CD14-positive monocyte (primary cell): ENCODE measurements around the gene PARP16. TPM values are rescaled to one million over a fixed set of nuclear protein-coding genes. Genes with fewer than 3 reads are reported as not detected.

ENCODE experiments used
- DNase-seq, 3 donors: peaks; one replicate each; pipeline ENCODE4 v3.0.0-alpha.2; 2011 to 2022
- H2AFZ ChIP-seq: 2 replicates; pipeline ENCODE4 v1.6.0; 2012; ENCODE audit warnings: mild to moderate bottlenecking, low read depth, low read length, inconsistent platforms; ENCODE audit not compliant: insufficient read depth, poor library complexity, severe bottlenecking
- H3K27ac ChIP-seq, 2 donors: 1 replicate in 1 of 2; 2 replicates in 1 of 2; pipeline ENCODE4 v1.5.1; 2012 to 2013; ENCODE audit warnings: low read length in 2 of 2, control low read depth in 1 of 2, inconsistent platforms in 1 of 2, low read depth in 1 of 2, mild to moderate bottlenecking in 1 of 2
- H3K27me3 ChIP-seq, 2 donors: one replicate each; pipeline versions ENCODE4 v1.6.0 to v1.6.1; 2011 to 2013; ENCODE audit warnings: low read length in 2 of 2; ENCODE audit not compliant: control insufficient read depth in 2 of 2, insufficient read depth in 2 of 2
- H3K36me3 ChIP-seq, 2 donors: replicated peaks in 1 of 2; 1 replicate in 1 of 2; 2 replicates in 1 of 2; pipeline versions ENCODE4 v1.5.1 to v1.6.1; 2012 to 2013; ENCODE audit warnings: low read length in 2 of 2, control low read depth in 1 of 2, inconsistent platforms in 1 of 2, mild to moderate bottlenecking in 1 of 2; ENCODE audit not compliant: insufficient read depth in 2 of 2, control insufficient read depth in 1 of 2
- H3K4me1 ChIP-seq, 2 donors: 1 replicate in 1 of 2; 2 replicates in 1 of 2; pipeline versions ENCODE4 v1.5.1 to v1.6.1; 2012 to 2013; ENCODE audit warnings: low read length in 2 of 2, control low read depth in 1 of 2, inconsistent platforms in 1 of 2, mild to moderate bottlenecking in 1 of 2, moderate library complexity in 1 of 2; ENCODE audit not compliant: insufficient read depth in 2 of 2, control insufficient read depth in 1 of 2
- H3K4me2 ChIP-seq: replicated peaks from 2 replicates; pipeline ENCODE3; 2012; ENCODE audit warnings: low read length, moderate library complexity, mild to moderate bottlenecking; ENCODE audit not compliant: poor library complexity, severe bottlenecking; ENCODE audit errors: extremely low read depth
- H3K4me3 ChIP-seq, 3 experiments: fragments of 200-600 bp in 1 of 3; sonication (generic) in 1 of 3; replicated peaks in 1 of 3; 1 replicate in 2 of 3; 2 replicates in 1 of 3; pipeline ENCODE4 v1.5.1; 2011 to 2013; ENCODE audit warnings: low read length in 3 of 3, mild to moderate bottlenecking in 3 of 3, control low read depth in 2 of 3, low read depth in 2 of 3, inconsistent platforms in 1 of 3, moderate library complexity in 1 of 3
- H3K79me2 ChIP-seq: 2 replicates; pipeline ENCODE4 v1.6.0; 2012; ENCODE audit warnings: mild to moderate bottlenecking, control low read depth, inconsistent platforms, low read length, moderate library complexity; ENCODE audit not compliant: insufficient read depth
- H3K9ac ChIP-seq: 2 replicates; pipeline ENCODE4 v1.6.0; 2017; ENCODE audit warnings: low read length, mild to moderate bottlenecking; ENCODE audit not compliant: insufficient read depth, poor library complexity, severe bottlenecking
- H3K9me3 ChIP-seq, 2 donors: replicated peaks in 1 of 2; 1 replicate in 1 of 2; 2 replicates in 1 of 2; pipeline versions ENCODE4 v1.5.1 to v1.6.1; 2012 to 2013; ENCODE audit warnings: low read length in 2 of 2, control low read depth in 1 of 2; ENCODE audit not compliant: control insufficient read depth in 1 of 2, insufficient read depth in 1 of 2
- H4K20me1 ChIP-seq: 2 replicates; pipeline ENCODE4 v1.6.0; 2012; ENCODE audit warnings: mild to moderate bottlenecking, low read length, control low read depth, moderate library complexity; ENCODE audit not compliant: insufficient read depth
- H3K27ac Mint-ChIP-seq, 7 donors: one replicate each; pipeline ENCODE4 v1.8.0; 2020; ENCODE audit warnings: mild to moderate bottlenecking in 7 of 7, mixed read lengths in 7 of 7, moderate library complexity in 6 of 7, inconsistent platforms in 2 of 7
- H3K27me3 Mint-ChIP-seq, 3 donors: one replicate each; pipeline ENCODE4 v1.8.0; 2021 to 2022; ENCODE audit warnings: low read depth in 3 of 3, mild to moderate bottlenecking in 3 of 3, mixed read lengths in 3 of 3, moderate library complexity in 3 of 3, inconsistent platforms in 1 of 3
- H3K36me3 Mint-ChIP-seq, 2 donors: one replicate each; pipeline ENCODE4 v1.8.0; 2020; ENCODE audit warnings: mixed read lengths in 2 of 2, inconsistent platforms in 1 of 2, mild to moderate bottlenecking in 1 of 2
- H3K4me1 Mint-ChIP-seq: one replicate; pipeline ENCODE4 v1.8.0; 2020; ENCODE audit warnings: mild to moderate bottlenecking, mixed read lengths
- H3K4me3 Mint-ChIP-seq, 2 donors: one replicate each; pipeline ENCODE4 v1.8.0; 2020; ENCODE audit warnings: mild to moderate bottlenecking in 2 of 2, mixed read lengths in 2 of 2, moderate library complexity in 1 of 2
- H3K9me3 Mint-ChIP-seq, 7 donors: one replicate each; pipeline ENCODE4 v1.8.0; 2020 to 2022; ENCODE audit warnings: mixed read lengths in 7 of 7, mild to moderate bottlenecking in 6 of 7, moderate library complexity in 6 of 7, inconsistent platforms in 2 of 7
- WGBS: methylation state at CpG from one replicate; pipeline ENCODE4 v1.1.5; 2013; ENCODE audit warnings: missing lambda C conversion rate; ENCODE audit not compliant: insufficient coverage; 5-methylcytosine and 5-hydroxymethylcytosine counted together
- intact Hi-C, 2 donors: fragments of 100-400 bp; cut with micrococcal nuclease; formaldehyde crosslinking; loops; one replicate each; pipeline versions ENCODE4 v1.15.0 to v1.15.1; 2023
- polyA plus RNA-seq, 3 donors: library from polyadenylated mRNA; depleted of rRNA in 1 of 3; unstranded in 2 of 3; stranded (reverse) in 1 of 3; fragments of 300-500 nt in 2 of 3; fragments of >200 nt in 1 of 3; fragmentation: Illumina TruSeq in 2 of 3; gene quantifications; 1 replicate in 2 of 3; 2 replicates in 1 of 3; pipeline ENCODE4 v1.2.3, GENCODE V29; 2012 to 2021
- TF ChIP-seq, protein P1 (sequence below): fragments of 200-600 bp; IDR thresholded peaks from one replicate; pipeline ENCODE4 v1.8.0; 2022; ENCODE audit warnings: antibody characterized with exemption, mild to moderate bottlenecking

The PARP16 gene
- polyA plus RNA-seq, 3 donors, result 4.8 to 6.9 (median 5.7) TPM

DNA sequence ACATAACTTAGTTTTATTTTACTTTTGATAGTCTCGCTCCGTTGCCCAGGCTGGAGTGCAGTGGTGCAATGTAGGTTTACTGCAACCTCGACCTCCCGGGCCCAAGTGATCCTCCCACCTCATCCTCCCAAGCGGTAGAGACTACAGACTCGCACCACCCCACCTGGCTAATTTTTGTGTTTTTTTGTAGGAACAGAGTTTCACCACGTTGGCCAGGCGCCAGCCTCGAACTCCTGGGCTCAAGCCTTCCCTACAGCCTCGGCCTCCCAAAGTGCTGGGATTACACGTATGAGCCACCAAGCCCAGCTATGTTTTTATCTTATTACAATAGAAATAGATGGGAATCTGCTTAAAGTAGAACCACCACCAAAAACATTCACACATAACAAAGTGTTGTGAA lies 12.0 kb upstream of the PARP16 start:
- no CpG with 5 or more reads among the region's 11 CpGs for WGBS
- no peaks in the 10 kb centered on the region for H3K79me2 ChIP-seq
- no peak overlapping the region for H3K9ac ChIP-seq
- H3K27ac ChIP-seq, result no peak overlapping the region
- H3K4me3 Mint-ChIP-seq, result no peak overlapping the region
- no peaks in the 10 kb centered on the region for H3K27me3 ChIP-seq
- H3K4me1 Mint-ChIP-seq, result peaks cover 25% of the 10 kb centered on the region
- H3K4me1 ChIP-seq, result peaks cover 29 to 39% of the 10 kb centered on the region in 2 donors
- H3K36me3 ChIP-seq, result no peaks in the 10 kb centered on the region
- no peaks in the 10 kb centered on the region for H3K36me3 Mint-ChIP-seq
- H4K20me1 ChIP-seq, result no peaks in the 10 kb centered on the region
- peaks cover 0 to 10% (median 0%) of the 10 kb centered on the region in 3 donors for H3K27me3 Mint-ChIP-seq
- H3K27ac Mint-ChIP-seq, result no peak overlapping the region
- H3K9me3 Mint-ChIP-seq, result peaks cover 0 to 4% (median 2%) of the 10 kb centered on the region in 7 donors
- no peak overlapping the region for H2AFZ ChIP-seq
- no peak overlapping the region for H3K4me3 ChIP-seq
- H3K9me3 ChIP-seq, result no peaks in the 10 kb centered on the region
- DNase-seq, result no peak
- intact Hi-C loops, result loop anchor here (5.0 to 10.0 kb wide), 4 partner anchors 111 to 594 kb away; partner anchors contain the start of gene CLPX (in 1 of the 2)
- H3K4me2 ChIP-seq, result no peak overlapping the region
- TF ChIP-seq, protein P1, sequence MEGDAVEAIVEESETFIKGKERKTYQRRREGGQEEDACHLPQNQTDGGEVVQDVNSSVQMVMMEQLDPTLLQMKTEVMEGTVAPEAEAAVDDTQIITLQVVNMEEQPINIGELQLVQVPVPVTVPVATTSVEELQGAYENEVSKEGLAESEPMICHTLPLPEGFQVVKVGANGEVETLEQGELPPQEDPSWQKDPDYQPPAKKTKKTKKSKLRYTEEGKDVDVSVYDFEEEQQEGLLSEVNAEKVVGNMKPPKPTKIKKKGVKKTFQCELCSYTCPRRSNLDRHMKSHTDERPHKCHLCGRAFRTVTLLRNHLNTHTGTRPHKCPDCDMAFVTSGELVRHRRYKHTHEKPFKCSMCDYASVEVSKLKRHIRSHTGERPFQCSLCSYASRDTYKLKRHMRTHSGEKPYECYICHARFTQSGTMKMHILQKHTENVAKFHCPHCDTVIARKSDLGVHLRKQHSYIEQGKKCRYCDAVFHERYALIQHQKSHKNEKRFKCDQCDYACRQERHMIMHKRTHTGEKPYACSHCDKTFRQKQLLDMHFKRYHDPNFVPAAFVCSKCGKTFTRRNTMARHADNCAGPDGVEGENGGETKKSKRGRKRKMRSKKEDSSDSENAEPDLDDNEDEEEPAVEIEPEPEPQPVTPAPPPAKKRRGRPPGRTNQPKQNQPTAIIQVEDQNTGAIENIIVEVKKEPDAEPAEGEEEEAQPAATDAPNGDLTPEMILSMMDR, result no peak

- DNase-seq, result peak in 2 of 3 donors; percentile 23 to 35
- Mint-ChIP-seq H3K4me1 (peaks cover 22% of the 10 kb centered on the region), H3K9me3 (no peaks in the 10 kb centered on the region), H3K4me3 (no peak overlapping the region), H3K27me3 (peaks cover 0 to 14% (median 0%) of the 10 kb centered on the region in 3 donors), H3K27ac (no peak overlapping the region), H3K36me3 (no peaks in the 10 kb centered on the region)
- 82% methylated on average over 1 of the region's 1 CpG for WGBS
- no peaks in the 10 kb centered on the region for H4K20me1 ChIP-seq
- no peak overlapping the region for H3K27ac ChIP-seq
- H3K79me2 ChIP-seq, result no peaks in the 10 kb centered on the region
- intact Hi-C loops, result loop anchor here (10.0 kb wide), 3 partner anchors 238 to 588 kb away; no protein-coding TSS in a partner anchor
- no peak overlapping the region for H3K9ac ChIP-seq
- H3K4me1 ChIP-seq, result peaks cover 31 to 42% of the 10 kb centered on the region in 2 donors
- H3K4me2 ChIP-seq, result no peak overlapping the region
- H3K9me3 ChIP-seq, result no peaks in the 10 kb centered on the region
- TF ChIP-seq, protein P1, result no peak
- no peak overlapping the region for H3K4me3 ChIP-seq
- no peak overlapping the region for H2AFZ ChIP-seq
- H3K36me3 ChIP-seq, result no peaks in the 10 kb centered on the region
- no peaks in the 10 kb centered on the region for H3K27me3 ChIP-seq
Measured at GRCh38 chr15:65292938-65293518, 6.3 kb upstream of the PARP16 start.
